Inflammatory macrophage (primary cell): ENCODE measurements around the gene TCFL5.
A peak's percentile ranks its signal among the peaks of the same experiment; 100 is the strongest.

Source experiments
- DNase-seq, 2 donors: peaks; one replicate each; pipeline ENCODE4 v3.0.0-alpha.2; 2020 to 2022

TCFL5 gene

DNA sequence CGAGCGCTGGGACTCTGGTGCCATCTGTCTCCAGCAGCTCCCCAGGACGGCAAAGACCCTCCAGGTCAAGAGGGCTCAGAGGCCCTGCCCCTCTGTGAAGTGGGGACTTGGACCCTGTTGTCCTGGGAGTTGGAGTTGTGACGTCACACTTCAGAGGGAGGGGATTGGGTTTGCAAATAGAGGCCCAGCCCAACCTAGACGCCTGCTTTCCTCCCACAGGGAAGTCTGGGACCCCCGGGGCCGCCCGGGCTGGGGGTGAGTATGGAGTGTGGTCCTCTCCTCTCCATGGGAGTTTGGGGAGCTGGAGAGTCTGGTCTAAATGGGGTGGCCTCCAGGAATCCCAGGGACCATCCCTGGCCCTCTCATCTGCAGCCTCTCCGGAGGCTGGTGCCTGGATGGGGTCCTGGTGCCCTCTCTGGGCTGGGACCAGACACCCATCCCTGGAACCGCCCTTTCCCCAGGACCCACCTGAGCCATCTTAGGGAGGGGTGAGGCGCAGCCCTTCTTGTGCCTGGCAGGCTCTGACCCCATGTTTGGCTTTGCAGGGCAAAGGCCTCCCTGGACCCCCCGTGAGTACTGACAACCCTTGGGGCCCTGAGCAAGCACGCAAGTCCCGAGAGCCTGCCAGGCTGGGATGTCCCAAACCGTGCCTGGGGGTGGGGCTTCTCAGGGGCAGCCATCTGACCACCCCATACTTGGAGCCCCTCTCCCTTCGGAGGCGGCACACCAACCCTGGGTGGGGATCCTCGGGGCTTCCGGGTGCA lies 40.5 kb downstream of the TCFL5 start:
- DNase-seq: no peak

DNA sequence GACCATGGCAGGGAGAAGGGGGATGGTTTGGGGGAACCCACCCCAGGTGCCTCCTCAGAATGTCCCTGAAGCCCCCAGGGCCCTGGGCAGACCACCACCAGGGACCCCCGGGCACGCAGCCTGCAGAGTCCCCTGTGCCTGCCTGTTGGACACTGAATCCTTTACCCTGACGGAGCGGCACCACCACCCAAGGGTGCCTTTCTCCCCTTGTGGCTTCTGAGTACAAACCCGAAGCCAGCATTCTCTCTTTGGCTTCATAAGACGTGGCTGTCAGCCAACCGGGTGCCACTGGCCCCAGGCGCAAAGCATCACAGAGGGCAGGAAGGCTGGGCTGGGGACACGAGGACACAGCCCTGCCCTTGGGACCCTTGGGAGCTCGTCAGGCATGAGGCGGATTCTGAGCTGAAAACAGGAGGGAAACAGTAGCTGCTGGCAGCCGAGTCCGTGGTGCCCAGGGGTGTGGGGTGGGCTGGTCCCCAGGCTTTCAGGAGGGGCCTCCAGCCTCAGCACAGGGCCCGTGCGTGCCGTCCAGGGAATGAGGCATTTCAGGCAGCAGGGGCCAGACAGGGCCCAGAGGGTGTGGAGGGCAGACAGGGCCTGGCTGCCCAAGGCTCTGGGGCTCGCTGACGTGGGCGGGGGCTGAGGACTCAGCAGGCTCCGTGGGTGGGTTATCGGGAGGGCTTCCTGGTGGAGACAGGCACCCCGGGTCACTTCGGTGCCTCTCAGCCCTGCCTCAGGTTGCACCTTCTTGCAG lies 41.2 kb downstream of the TCFL5 start:
- DNase-seq: no peak

DNA sequence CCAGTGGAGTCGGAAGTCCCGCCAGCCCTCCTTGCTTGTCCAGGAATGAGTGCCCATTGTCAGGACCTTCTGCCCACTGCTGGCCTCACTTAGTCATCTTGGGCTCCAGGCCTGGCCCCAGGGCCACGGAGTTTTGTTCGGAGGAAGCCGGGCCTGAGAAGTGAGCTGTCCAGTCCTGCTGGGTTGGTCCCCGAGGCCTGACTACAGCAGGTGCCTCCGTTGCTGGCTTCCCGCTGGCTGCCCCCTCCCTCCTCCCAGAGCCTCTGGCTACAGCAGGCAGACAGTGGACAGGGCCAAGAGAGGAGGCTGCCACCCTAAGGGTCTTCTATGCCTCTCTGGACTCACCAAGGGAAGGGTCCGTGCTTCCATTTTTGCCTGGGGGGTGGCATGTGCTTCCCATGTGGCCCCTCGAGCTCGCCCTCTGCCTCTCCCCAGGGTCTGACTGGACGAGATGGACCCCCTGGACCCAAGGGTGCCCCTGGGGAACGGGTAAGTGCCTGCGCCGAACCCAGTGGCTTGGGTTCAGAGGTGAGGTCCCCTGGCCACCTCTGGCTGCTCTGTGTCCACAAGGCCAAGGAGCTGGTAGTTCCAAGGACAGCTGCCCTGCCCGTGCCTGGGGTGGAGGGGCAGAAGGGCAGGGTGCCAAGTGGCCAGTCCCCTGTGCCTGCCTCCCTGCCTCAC lies 42.0 kb downstream of the TCFL5 start:
- DNase-seq: no peak

DNA sequence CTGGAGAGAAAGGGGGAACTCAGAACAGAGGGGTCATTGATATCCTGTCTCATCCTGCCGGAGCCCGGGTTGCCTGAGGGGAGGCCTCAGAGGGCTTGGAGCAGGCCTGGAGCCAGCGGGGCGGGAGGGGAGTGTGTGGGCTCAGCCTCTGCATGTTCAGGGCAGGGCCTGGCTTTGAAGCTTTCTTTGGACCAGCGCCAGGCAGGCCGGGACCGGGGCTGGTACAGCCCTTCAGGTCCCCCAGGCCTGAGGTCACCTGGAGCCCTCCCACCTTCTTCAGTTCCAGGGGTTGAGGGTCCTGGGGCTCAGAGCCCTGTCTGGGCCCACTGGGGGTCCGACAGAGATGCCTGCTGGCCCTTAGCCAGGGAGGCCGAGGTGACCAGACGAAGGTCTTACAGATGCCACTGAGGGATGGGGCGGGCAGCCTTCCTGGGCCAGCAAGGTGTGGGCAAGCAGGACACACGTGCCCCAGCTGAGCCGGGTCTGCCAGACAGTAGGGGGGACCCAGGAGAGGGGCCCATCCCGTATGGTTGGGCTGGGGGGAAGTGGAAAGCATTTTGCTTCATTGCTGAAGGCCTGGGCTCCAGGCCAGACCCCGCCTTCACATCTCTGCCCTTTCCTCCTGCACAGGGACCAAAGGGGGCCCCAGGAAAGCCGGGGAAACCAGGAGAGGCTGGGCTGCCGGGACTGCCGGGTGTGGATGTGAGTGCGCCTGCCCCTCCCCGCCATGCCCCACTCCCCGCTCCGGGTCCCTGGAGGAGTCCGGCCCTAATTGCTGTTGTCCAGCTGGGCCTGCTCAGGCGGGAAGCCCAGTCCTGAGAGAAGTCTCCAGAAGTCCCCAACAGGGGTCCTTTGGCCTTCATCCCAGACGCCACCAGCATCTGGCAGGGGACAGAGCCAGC lies 42.8 kb downstream of the TCFL5 start:
- no peak for DNase-seq

DNA sequence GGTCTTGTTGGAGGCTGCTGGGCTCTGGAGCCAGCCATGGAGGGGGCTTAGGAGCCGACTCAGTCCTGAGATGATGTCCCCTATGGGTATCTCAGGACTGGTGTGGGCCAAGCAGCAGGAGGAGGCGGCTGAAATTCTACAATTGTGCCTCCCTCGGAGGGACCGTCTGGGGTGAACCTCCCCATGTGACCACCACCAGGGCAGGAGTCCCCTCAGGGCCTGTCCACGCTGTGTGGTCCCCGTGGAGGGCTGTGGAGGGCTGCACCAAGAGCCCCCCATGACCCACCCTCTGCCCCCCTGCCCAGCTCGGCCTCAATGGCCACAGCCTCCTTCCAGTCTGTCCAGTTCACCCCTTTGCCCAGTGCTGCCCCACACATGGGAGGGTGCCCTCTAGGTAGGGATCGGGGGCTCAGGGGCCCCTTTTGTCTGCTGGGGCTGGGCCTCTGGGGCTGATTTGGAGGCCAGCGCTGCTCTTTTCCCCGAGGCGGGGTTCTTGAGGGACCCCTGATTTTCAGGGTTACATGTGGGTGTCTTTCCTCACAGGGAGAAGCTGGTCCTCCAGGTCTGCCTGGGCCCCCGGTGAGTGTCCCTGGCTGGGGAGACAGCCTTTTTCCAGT lies 43.5 kb downstream of the TCFL5 start:
- DNase-seq: no peak

DNA sequence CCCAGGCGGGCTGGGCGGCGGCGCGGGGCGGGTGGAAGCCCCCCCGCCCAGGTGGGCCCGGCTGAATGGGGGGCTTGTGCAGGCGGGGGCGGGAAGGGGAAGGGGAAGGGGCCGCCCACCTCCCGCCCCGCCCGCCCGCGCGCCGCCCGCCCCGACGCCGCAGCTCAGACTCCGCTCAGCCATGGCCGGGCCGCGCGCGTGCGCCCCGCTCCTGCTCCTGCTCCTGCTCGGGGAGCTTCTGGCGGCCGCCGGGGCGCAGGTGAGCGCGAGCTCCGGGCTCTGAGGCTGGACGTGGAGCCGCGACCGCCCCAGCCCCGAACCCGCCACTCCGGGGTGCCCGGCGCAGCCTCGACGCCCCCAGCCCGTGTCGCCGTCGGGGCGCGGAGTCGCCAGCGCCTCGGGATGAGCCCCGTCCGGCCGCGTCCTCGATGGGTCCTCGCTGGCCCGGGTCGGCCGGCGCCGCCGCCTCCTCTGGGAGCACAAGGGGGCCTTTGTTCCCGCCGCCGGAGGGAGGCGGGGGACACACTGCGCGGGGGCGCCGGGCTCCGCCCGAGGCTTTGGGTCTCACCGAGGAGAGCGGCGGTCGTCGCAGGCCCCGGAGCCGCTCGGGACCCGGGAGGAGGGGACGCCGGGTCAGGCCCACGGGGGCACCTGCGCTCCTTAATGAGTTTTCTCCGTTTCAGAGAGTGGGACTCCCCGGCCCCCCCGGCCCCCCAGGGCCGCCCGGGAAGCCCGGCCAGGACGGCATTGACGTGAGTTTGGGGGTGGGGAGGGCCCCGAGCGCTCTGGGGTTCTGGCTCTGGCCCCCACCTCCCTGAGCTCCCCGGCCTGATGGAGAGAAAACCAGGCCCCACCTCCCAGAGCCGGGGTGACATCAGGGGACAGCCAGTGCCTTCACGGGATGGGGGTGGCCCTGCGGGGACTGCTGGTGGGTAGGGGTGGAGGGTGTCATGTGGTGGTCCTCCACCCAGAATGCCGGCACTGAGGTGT lies 44.4 kb downstream of the TCFL5 start, which contains the start of gene COL9A3:
Gene COL9A3, plus strand, starts transcription at position 167 of the 990 bp plus-strand sequence. Its CDS starts 15 bp downstream, at position 182.
- DNase-seq: no peak

DNA sequence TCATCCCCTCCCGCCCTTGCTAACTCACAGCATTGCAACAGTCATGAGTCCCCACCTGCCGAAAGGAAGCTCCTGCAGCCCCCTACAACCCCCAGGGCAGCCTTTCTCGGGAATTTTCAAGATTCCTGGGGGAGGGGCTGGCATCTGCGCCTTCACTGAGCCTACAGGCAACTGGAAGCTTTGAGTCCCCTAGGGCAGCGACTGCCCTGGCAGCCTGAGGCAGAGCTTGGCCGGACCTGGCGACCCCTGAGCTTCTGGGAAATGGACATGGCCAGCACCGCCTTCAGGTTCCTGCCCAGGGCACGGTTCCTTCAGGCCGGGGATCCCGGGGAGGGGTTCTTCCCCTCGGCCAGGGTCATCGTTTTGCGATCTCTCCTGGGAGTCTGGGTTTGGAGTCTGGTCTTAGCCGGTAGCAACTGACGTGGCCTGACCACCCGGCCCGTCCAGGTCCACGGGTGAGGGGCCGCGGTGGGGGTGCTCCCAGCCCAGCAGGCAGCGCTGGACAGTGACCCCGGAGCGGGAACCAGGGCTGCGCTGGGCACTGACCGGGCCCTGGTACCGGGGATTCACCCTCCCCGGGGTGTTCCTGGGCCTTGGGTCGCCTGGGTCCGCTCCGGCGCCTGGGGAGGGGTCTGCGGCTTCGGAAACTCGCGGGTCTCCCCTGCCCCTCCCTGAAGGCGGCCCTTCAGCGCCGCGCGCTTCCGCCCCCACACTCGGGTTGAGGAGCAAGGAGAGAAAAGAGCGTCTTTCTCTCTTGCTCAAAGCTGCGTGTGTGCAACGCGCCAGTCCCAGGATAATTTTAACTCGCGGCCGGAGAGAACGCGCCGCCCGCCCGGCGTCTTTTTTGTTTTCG lies 45.4 kb downstream of the TCFL5 start:
- peak in 1 of 2 donors; percentile 30 for DNase-seq

DNA sequence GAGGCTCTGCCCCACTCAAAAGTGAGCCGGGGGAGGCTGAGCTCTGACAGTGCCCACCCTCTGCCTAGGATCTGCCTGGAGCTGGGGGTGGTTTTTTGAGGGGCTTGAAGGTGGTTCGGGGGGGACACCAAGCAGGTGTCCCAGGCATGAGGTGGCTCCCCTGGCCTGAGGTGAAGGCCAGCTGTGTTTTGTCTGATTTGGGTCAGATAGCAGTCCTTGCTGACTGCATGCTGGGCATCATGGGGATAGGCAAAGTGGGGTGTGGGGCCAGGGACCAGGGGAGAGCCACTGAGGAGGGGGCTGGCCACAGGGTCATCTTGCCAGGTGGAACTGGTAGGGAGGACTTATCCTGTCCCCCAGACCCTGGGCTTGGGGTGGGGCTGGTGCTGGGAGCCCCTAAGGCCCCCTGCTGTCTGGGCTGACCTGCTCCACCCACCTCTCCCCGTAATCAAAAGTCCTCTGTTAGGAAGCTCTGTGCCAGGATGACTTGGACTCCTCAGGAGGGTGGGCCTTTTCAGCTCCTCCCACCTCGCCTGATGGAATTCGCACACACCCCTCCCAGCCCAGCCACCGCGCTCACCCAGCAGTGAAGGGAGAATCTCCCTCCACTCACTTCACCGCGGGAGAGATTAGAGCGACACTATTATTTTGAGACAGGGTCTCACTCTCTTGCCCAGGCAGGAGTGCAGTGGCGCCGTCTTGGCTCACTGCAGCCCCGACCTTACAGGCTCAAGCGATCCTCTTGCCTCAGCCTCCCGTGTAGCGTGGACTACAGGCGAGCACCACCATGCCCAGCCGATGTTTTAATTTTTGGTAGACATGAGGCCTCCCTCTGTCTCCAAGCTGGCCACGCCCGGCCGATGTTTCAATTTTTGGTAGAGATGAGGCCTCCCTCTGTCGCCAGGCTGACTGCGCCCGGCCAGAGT lies 46.3 kb downstream of the TCFL5 start:
- no peak for DNase-seq

DNA sequence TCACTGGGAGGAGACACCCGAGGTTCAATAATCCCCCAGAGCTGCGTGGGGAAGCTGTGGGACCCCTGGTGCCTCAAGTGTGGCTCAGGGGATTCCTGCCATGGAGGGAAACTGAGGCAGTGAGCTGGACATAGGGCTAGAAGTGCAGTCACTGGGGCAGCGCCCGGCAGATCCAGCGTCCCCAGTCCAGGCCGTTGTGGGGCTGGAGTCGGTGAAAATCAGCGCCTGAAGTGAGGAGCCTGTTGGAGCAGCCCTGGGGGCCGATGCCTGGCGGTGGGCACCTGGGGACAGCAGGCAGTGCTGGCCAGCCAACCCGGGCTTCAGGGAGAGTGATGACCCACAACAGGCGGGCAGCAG lies 46.9 kb downstream of the TCFL5 start:
- DNase-seq: no peak

DNA sequence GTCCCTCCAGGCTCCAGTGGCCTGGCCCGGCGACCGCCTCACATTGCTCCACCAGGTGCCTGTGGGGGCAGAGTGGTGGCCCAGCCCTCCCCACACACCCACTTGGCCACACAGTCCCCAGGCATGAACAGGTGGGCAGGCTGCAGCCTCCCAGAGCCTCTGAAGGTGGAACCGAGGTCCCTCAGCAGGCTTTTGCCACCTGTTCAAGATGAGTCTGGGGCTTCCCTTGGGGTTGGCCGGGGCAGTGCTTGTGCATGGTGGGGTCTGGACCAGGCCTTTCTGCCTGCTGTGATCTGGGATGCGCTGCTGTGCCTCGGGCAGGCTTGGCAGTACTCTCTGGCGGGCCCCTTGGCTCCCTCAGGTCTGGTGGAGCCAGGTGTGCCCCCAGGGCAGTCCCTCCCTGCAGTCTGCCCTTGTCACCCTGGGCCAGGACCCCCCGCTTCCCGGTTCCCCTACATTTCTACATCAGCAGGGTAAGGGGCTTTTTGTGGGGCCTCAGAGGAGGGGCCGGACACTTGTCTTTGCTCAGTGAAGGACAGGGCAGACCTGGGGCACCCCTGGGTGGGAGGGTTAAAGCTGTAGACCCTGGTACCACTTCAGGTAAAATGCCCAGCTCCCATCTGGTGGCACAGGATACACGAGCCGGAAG lies 47.4 kb downstream of the TCFL5 start:
- DNase-seq: no peak

DNA sequence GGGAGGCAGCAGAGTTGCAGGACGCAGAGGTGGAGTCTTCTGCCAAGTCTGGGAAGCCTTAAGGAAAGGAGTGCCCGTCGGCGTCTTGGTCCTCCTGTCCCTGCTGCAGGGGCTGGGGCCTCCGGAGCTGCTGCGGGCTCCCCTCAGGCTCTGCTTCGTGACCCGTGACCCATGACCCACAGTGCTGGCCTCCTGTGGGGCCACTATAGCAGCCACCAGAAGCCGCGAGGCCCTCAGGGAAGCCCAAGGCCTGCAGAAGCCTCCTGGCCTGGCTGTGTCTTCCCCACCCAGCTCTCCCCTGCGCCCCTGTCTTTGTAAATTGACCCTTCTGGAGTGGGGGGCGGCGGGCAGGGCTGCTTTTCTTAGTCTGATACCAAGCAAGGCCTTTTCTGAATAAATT lies 48.0 kb downstream of the TCFL5 start:
- DNase-seq: no peak

DNA sequence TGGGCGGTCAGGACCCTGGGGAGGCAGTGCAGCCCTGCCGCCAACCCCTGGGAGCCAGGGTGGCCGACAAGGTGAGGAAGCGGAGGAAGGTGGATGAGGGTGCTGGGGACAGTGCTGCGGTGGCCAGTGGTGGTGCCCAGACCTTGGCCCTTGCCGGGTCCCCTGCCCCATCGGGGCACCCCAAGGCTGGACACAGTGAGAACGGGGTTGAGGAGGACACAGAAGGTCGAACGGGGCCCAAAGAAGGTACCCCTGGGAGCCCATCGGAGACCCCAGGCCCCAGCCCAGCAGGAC lies 48.8 kb downstream of the TCFL5 start:
- no peak for DNase-seq

DNA sequence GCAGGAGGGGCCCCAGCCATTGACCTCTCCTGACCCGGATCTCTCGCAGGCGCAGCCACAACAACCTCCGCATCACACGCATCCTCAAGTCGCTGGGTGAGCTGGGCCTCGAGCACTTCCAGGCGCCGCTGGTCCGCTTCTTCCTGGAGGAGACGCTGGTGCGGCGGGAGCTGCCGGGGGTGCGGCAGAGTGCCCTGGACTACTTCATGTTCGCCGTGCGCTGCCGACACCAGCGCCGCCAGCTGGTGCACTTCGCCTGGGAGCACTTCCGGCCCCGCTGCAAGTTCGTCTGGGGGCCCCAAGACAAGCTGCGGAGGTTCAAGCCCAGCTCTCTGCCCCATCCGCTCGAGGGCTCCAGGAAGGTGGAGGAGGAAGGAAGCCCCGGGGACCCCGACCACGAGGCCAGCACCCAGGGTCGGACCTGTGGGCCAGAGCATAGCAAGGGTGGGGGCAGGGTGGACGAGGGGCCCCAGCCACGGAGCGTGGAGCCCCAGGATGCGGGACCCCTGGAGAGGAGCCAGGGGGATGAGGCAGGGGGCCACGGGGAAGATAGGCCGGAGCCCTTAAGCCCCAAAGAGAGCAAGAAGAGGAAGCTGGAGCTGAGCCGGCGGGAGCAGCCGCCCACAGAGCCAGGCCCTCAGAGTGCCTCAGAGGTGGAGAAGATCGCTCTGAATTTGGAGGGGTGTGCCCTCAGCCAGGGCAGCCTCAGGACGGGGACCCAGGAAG lies 49.3 kb downstream of the TCFL5 start:
- peak; percentile 46 to 62 for DNase-seq

DNA sequence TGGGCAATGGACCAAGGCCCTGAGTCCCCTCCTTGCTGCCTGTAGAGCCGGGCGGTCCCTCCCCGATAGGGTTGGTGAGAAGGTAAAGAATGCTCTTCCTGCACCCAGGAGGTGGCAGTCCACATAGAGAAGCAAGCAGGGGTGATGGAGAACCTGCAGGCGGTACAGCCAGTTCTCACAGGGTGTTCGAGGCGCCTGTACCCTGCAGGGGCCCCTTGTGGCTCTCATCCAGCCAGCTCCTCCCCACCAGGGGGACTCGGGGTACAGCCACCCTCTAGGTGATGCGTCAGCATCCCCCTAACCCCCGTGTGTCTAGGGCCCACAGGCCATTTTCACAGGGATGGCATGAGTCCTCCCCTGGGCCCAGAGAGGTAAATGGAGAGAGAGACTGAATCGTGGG lies 49.9 kb downstream of the TCFL5 start:
- DNase-seq: no peak

DNA sequence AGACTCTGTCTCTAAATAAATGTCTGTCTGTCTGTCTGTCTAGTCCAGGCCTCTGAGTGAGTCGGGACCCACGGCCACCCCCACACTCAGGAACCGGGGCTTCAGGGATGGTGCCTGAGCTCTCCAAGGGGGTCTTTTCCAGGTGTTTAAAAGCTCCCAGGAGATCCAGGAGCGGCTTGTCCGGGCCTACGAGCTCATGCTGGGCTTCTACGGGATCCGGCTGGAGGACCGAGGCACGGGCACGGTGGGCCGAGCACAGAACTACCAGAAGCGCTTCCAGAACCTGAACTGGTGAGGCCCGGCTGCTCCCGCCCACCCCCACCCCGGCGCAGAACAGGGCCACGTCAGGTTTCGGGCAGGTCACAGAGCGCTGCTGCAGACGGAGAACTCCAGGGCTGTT lies 50.3 kb downstream of the TCFL5 start:
- DNase-seq: no peak

DNA sequence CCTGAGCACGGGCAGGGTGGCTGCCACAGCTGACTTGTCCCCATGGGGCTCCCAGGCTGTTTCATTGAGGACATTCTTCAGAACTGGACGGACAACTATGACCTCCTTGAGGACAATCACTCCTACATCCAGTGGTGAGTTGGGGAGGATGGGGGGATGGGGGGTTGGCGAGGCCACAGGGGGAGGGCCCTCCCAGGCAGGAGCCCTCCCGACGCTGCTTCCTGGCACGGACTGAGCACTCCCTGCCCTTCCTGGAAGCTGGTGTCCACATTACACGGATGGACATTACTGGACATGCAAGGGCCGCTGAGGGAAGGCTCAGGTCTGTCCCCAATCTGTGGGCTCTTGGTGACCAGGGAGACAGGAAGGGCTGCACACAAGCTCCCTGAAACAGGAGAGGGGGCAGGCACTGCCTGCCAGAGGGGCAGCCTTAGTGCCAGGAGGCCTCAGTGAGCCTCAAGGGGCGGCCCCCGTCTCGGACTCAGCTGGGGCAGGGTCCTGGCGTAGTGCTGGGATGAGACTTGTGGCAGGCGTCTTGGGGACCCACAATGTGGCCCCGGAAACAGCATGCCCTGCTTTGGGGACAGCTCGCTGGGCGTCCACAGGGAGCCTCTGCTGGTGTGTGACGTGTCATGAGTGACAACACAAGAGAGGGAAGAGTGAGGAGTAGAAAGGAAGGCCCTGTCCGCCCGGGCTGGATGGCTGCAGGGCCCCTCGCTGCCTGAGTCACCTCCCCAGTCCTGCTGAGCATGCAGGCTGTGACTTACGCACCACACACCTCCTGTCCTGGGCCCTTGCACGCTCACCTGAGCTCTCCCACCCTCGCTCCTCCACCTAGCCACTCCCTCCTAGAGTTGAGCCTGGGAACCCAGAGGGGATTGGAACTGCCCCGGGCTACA lies 51.8 kb downstream of the TCFL5 start:
- no peak for DNase-seq
